Lower leg skin (tissue), 4 donors: ENCODE data around the gene STRN. TPM values are rescaled to one million over a fixed set of nuclear protein-coding genes. Genes with fewer than 3 reads are reported as not detected.
"Not testable (repeated sequence)": the region's sequence is repeated elsewhere in the genome, so short reads cannot be mapped to it uniquely, and the experiment has no call there.

Source experiments
- DNase-seq, 2 donors: peaks; one replicate each; pipeline ENCODE4 v3.0.0-alpha.2; 2019; ENCODE audit warnings: low spot score in 2 of 2
- H3K4me3 ChIP-seq: fragments of 200-600 bp; sonication (generic); 2 replicates; pipeline ENCODE4 v1.5.1; 2017; ENCODE audit warnings: mild to moderate bottlenecking, low read depth; ENCODE audit not compliant: poor library complexity, severe bottlenecking
- CTCF ChIP-seq, 3 donors: fragments of 450-650 bp; IDR thresholded peaks; one replicate each; pipeline ENCODE4 v1.5.1; 2016; ENCODE audit warnings: antibody characterized with exemption in 3 of 3, mild to moderate bottlenecking in 3 of 3, moderate library complexity in 2 of 3
- POLR2A ChIP-seq, 2 donors: fragments of 450-650 bp; IDR thresholded peaks; one replicate each; pipeline ENCODE4 v1.6.1; 2016 to 2017; ENCODE audit warnings: antibody characterized with exemption in 2 of 2, mild to moderate bottlenecking in 1 of 2, moderate library complexity in 1 of 2
- WGBS, 2 donors: methylation state at CpG; one replicate each; pipeline ENCODE4 v1.1.5; 2018; 5-methylcytosine and 5-hydroxymethylcytosine counted together
- intact Hi-C: fragments of 100-400 bp; cut with DNase I; formaldehyde crosslinking; loops from one replicate; pipeline ENCODE4 v1.15.0; 2023; ENCODE audit warnings: low total_unique reads
- total RNA-seq, 4 donors: library from RNA; depleted of rRNA; stranded (reverse); fragments of >200 nt; gene quantifications; one replicate each; pipeline ENCODE4 v1.1.0, GENCODE V29; 2016

The STRN gene
- total RNA-seq, 4 donors from 2014 or later, result 34.4 to 41.9 (median 37.9) TPM

GRCh38 chr2:36949845-36950244 lies 16.5 kb downstream of the STRN start:
- no peak for DNase-seq
- WGBS, 2 donors, result 77 to 83% methylated on average over 1 of the region's 1 CpG
- no peak overlapping the region for H3K4me3 ChIP-seq
- intact Hi-C loops, result no loop called here
- TF ChIP-seq POLR2A (IDR thresholded peaks at IDR 0.05) (no peak), CTCF (IDR thresholded peaks at IDR 0.05) (no peak)

- DNase-seq, H3K4me3 ChIP-seq, intact Hi-C loops: not testable (repeated sequence)
- WGBS, 2 donors, result 93% methylated on average over 10 of the region's 10 CpGs
Observed at GRCh38 chr2:36945240-36945639, 21.1 kb downstream of the STRN start.

GRCh38 chr2:36941867-36942266 lies 24.5 kb downstream of the STRN start:
- WGBS, 2 donors, result 94 to 98% methylated on average over 4 of the region's 4 CpGs
- TF ChIP-seq POLR2A (IDR thresholded peaks at IDR 0.05), result no peak
- TF ChIP-seq CTCF (IDR thresholded peaks at IDR 0.05), result no peak
- intact Hi-C loops, result no loop called here
- no peak overlapping the region for H3K4me3 ChIP-seq
- no peak for DNase-seq

- intact Hi-C loops, H3K4me3 ChIP-seq, DNase-seq: not testable (repeated sequence)
Observed at GRCh38 chr2:36936526-36936925, 29.8 kb downstream of the STRN start.

- intact Hi-C loops, DNase-seq, H3K4me3 ChIP-seq: not testable (repeated sequence)
- WGBS, 2 donors, result 88 to 91% methylated on average over 6 of the region's 6 CpGs
Observed at GRCh38 chr2:36931688-36932087, 34.6 kb downstream of the STRN start.

GRCh38 chr2:36930787-36931410 lies 35.4 kb downstream of the STRN start:
- intact Hi-C loops, H3K4me3 ChIP-seq, DNase-seq: not testable (repeated sequence)
- WGBS, 2 donors, result 41 to 52% methylated on average over 7 of the region's 7 CpGs

- DNase-seq, intact Hi-C loops, H3K4me3 ChIP-seq: not testable (repeated sequence)
- WGBS, 2 donors, result 40 to 44% methylated on average over 5 of the region's 5 CpGs
Observed at GRCh38 chr2:36926175-36927132, 39.9 kb downstream of the STRN start.

- H3K4me3 ChIP-seq, intact Hi-C loops, DNase-seq: not testable (repeated sequence)
- WGBS, 2 donors, result 97 to 98% methylated on average over 10 of the region's 10 CpGs
Observed at GRCh38 chr2:36922629-36923028, 43.7 kb downstream of the STRN start.

GRCh38 chr2:36921984-36922383 lies 44.4 kb downstream of the STRN start:
- no peak for TF ChIP-seq POLR2A (IDR thresholded peaks at IDR 0.05)
- TF ChIP-seq CTCF (IDR thresholded peaks at IDR 0.05), result no peak
- WGBS, 2 donors, result 79 to 83% methylated on average over 3 of the region's 3 CpGs
- intact Hi-C loops, result no loop called here
- DNase-seq, result no peak
- H3K4me3 ChIP-seq, result no peak overlapping the region
